Left renal pelvis (tissue), 4 donors: ENCODE data around the gene ACOXL. TPM values are rescaled to one million over a fixed set of nuclear protein-coding genes. Genes with fewer than 3 reads are reported as not detected.

ENCODE experiments used
- DNase-seq, 4 donors: peaks; one replicate each; pipeline ENCODE4 v3.0.0-alpha.2; 2013; ENCODE audit warnings: low read depth in 4 of 4, low spot score in 3 of 4
- polyA plus RNA-seq, 4 donors: library from polyadenylated mRNA; unstranded; fragments of 120-200 nt; gene quantifications; one replicate each; pipeline ENCODE4 v1.2.1, GENCODE V29; 2013; ENCODE audit not compliant: insufficient read length in 4 of 4

Gene ACOXL
- polyA plus RNA-seq, 4 donors, result 0.31 to 1.6 (median 0.72) TPM

GRCh38 chr2:111145103-111145760 is 412.9 kb downstream of the ACOXL start:
- no peak for DNase-seq

DNA sequence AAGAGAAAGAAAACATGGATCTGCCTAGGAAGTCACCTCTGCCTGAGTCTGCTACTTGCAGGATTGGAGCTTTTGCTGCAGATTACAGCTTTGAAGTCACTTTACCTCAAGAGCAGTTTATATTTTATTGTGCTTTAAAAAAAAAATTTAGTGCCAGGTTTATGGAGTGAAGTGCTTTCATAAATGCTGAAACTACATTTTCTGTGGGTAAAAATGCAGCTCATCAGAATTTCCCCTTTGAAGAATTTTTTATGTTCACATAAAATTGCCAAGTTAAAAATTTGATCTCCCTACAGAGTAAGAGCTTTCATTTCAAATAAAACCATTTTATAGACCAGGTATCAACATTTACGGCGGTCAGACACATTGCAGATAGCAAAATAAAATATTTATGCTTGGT is 413.6 kb downstream of the ACOXL start:
- no peak for DNase-seq

DNA sequence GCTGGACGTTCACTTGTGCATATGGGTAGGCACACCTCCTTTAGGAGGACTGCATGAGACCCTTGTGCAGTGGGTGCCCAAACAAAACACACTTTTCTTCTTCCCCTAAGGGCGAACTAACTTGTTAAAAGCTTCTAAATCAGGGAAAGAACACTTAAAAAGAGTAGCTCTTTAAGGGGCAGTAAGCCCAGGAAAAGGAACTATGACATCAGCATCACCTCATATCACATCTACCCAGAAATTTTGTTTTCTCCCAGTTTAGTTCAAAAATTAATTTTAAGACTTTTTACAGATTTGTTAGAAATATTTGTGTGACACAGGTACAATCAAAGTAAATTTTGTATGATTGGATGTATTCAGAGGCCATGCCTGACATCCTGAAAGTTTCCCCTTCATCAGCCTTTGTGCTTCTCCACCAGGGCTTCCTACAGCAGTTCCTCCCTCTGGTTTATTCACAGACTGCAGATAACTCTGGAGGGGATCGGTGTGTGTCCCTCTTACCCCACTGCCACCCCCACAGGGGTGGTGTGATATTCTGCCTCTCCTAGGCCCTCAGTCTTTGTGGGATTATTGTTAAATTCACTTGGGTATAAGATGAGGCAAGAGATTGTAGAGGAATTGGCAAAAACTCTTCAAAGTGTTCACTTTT is 416.0 kb downstream of the ACOXL start:
- no peak for DNase-seq

DNA sequence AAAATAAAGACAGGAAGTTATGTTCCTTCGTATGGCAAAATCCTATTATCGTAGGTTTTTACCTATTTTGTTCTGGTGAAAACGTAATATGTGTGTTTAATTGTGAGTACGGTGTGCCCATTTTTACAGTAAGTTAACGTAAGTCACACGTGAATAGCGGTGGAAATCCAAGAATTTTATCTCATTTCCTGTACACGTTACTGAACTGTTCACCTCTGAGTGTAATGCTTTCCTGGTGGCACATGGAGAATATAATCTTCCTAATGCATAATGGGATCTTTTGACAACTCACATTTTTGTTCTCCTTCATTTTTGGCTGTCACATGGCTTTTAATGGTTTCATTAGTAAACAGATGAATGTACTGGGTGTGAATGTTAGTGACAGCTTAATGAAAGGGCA is 416.6 kb downstream of the ACOXL start:
- no peak for DNase-seq

- DNase-seq, result no peak
These were observed 417.6 kb downstream of the ACOXL start for GRCh38 chr2:111149882-111150455.

GRCh38 chr2:111154758-111155157 is 422.4 kb downstream of the ACOXL start:
- no peak for DNase-seq

DNA sequence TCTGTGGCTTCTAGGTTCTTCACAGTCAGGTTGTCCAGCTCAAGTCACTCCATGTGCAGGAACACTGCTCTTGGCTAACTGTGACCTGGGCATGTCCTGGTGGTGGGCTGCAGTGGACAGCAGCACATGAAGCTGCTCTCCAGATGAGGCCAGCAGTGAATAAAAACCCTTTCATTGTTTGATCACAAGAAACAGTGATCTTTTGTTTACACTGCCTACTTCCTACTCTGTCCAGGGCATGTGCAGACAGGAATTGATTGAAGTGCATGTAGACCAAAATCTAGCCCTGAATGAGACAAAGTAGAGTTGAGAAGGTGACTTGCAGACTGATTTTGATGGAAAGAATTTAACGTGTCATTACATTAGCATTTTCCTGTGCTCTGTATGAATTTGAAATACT is 423.2 kb downstream of the ACOXL start:
- DNase-seq, result no peak

- DNase-seq, result no peak
These were observed 424.2 kb downstream of the ACOXL start for GRCh38 chr2:111156529-111156928.

- DNase-seq, result no peak
These were observed 424.8 kb downstream of the ACOXL start for GRCh38 chr2:111157071-111157661.

DNA sequence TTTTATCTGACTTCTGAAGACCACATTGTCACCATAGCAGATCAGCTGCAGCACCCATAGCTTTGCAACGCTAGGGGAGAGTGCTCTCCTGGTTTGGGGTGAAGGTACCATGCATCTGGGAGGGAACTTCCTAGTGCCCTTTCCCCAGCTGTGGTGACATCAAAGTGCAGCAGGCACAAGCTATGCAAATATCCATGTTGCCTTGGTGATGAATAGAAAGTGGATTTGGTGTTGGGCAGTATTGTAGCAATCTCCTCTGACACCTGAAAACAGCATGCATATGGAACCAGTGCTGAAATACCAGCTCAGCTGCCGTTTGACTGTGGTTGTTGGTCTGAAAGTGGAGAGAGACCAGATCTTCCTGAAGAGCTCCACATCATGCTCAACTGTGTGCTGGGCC is 425.4 kb downstream of the ACOXL start:
- no peak for DNase-seq

GRCh38 chr2:111159641-111160040 is 427.3 kb downstream of the ACOXL start:
- no peak for DNase-seq

DNA sequence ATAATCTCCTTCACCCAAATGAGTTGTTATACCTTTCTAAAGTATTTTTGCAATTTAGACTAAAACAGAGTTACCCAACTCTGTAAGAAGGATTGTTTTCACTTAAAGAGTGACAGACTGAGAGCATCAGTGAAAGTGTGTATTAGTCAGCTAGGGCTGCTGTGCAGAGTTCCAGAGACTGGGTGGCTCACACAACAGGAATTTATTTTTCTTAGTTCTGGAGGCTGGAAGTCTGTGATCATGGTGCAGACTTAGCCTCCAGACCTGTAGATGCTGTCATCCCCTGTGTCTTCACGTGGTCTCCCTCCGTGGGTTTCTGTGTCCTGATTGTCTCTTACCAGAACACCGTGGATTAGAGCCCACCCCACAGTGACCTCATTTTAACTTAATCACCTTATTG is 428.4 kb downstream of the ACOXL start:
- DNase-seq, result no peak

DNA sequence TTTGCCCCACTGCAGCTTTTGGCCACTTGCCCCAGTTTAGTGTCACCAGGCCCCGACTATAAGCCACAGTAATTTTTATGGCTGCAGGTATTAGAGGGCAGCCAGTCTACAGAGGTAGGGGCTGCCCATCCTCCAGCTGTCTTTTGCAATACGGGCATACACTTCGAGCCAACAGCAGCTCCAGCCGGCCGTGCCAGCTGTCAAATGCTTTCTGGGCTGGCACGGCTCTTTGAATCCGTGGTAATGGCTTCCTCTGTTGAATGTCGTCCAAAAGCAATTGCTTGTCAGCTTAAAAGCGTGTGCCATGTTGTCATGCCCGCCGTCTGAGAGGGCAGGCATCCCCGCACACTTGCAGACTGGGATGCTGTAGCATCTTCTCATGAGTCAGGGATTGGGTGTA is 429.6 kb downstream of the ACOXL start:
- DNase-seq, result no peak

DNA sequence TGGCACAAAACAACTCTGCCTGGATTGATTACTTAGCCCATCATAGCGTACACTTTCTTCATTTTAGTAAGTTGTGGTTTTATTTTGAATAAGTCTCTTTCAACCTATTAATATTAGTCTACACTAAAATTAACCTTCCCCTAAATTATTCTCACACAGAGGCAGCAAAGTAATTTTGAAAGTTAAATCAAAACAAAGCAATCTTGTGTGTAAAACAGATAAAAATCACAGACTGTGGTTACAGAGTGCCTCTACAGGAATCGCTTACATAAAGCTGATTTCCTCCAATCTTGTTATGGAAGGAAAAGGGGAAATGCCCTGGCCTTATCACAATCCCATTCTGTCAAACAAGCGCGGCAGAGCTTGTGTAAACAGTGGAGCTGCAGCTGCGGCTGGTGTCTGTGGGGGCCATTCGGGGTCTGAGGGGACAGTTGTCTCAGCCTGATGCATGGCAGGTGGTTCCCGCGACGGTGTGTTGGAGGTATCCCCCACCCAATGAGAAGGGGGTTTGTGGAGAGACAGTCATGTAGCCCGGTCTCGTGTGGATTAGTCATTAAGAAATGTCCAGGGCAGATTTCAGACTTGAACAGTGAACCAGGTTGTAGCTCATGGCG is 430.5 kb downstream of the ACOXL start:
- DNase-seq, result no peak

DNA sequence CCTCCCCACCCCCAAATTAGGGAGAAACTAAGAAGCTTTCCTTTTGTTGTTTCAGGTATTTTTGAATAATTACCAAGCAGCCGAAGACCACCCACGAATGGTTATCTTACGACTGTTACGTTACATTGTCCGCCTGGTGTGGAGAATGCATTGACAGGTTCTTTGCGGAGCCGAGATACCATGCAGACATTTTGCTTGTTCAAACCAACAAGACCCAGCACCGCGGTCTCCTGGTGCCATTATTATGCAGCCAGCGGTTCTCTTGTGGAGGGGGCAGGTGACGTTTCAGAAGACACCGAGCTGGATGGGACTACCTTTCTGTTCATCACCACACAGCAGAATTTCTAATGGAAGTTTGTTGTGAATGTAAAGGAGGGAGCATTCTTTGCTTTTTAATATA is 431.7 kb downstream of the ACOXL start:
- no peak for DNase-seq

DNA sequence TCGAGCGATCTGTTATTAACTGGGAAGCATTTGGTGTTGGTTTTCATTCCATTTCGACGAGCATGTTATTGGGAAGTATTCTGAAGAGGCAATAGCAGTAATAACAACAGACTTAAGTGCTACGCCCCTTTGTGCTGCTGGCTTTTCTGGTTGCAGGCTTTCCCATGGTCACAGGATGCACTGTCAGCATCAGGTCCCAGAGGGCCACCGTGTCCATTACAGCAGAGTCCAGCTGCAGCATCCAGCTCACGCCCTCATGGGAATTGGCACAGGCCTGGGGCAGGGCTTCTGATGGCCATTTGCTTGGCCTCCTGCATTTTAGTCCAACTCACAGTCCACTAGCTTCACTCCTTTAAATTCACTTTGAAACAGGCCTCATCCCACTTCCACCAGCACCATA is 432.7 kb downstream of the ACOXL start:
- DNase-seq, result no peak

- DNase-seq, result no peak
These were observed 433.7 kb downstream of the ACOXL start for GRCh38 chr2:111166115-111166514.

- no peak for DNase-seq
These were observed 434.9 kb downstream of the ACOXL start for GRCh38 chr2:111167076-111167862.

DNA sequence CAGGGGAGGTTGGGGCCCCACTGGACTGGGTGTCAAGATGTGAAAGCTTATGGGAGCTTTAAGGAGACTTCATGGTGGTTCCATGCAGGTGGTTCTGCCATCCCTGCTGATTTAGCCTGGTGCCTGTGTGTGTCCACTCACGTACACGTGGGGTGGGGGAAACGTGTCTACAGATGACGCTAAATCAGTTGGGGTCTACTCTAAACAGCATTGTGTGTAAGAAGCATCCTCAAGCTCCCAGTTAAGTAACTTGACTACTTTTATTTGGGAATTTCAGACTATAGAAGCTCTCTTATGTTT is 435.4 kb downstream of the ACOXL start:
- DNase-seq, result no peak
